ENCODE measurements around the gene CAVIN3.
A peak's percentile ranks its signal among the peaks of the same experiment; 100 is the strongest.
"Not testable (repeated sequence)": the region's sequence is repeated elsewhere in the genome, so short reads cannot be mapped to it uniquely, and the experiment has no call there.

Gene CAVIN3

GRCh38 chr11:6283453-6284023 is 36.8 kb downstream of the CAVIN3 start:
- TF ChIP-seq, protein P1, sequence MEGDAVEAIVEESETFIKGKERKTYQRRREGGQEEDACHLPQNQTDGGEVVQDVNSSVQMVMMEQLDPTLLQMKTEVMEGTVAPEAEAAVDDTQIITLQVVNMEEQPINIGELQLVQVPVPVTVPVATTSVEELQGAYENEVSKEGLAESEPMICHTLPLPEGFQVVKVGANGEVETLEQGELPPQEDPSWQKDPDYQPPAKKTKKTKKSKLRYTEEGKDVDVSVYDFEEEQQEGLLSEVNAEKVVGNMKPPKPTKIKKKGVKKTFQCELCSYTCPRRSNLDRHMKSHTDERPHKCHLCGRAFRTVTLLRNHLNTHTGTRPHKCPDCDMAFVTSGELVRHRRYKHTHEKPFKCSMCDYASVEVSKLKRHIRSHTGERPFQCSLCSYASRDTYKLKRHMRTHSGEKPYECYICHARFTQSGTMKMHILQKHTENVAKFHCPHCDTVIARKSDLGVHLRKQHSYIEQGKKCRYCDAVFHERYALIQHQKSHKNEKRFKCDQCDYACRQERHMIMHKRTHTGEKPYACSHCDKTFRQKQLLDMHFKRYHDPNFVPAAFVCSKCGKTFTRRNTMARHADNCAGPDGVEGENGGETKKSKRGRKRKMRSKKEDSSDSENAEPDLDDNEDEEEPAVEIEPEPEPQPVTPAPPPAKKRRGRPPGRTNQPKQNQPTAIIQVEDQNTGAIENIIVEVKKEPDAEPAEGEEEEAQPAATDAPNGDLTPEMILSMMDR (IDR thresholded peaks at IDR 0.05): no peak
- Mint-ChIP-seq H3K27ac (no peak overlapping the region), H3K4me3 (no peak overlapping the region), H3K27me3 (ENCODE audit: low read depth, poor library complexity) (peaks cover 13% of the 10 kb centered on the region), H3K4me1 (peaks cover 13% of the 10 kb centered on the region), H3K36me3 (ENCODE audit: low read depth) (no peaks in the 10 kb centered on the region), H3K9me3 (no peaks in the 10 kb centered on the region)
- DNase-seq: no peak

DNA sequence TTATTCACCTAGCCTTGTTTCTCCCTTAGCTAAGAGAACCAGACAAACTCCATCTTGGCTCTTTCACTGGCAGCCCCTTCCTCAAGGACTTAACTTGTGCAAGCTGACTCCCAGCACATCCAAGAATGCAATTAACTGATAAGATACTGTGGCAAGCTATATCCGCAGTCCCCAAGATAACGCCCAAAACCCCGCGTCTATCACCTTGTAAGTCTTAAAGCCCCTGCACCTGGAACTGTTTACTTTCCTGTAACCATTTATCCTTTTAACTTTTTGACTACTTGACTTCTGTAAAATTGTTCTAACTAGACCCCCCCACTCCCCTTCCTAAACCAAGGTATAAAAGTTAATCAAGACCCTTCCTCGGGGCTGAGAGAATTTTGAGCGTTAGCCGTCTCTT is 39.5 kb downstream of the CAVIN3 start:
- H3K4me3 Mint-ChIP-seq; H3K36me3 Mint-ChIP-seq (ENCODE audit: low read depth); DNase-seq: not testable (repeated sequence)
- peaks cover 13% of the 10 kb centered on the region for H3K4me1 Mint-ChIP-seq
- H3K27ac Mint-ChIP-seq: peak overlapping the region; percentile 72
- H3K9me3 Mint-ChIP-seq: peaks cover 14% of the 10 kb centered on the region
- H3K27me3 Mint-ChIP-seq (ENCODE audit: low read depth, poor library complexity): peaks cover 13% of the 10 kb centered on the region

GRCh38 chr11:6273188-6273587 is 47.1 kb downstream of the CAVIN3 start:
- peaks cover 21% of the 10 kb centered on the region for H3K9me3 Mint-ChIP-seq
- H3K27me3 Mint-ChIP-seq (ENCODE audit: low read depth, poor library complexity): peaks cover 6% of the 10 kb centered on the region
- DNase-seq: no peak
- TF ChIP-seq, protein P1 (IDR thresholded peaks at IDR 0.05): no peak
- H3K4me3 Mint-ChIP-seq: no peak overlapping the region
- H3K4me1 Mint-ChIP-seq: peaks cover 14% of the 10 kb centered on the region
- no peak overlapping the region for H3K27ac Mint-ChIP-seq
- peaks cover 4% of the 10 kb centered on the region for H3K36me3 Mint-ChIP-seq (ENCODE audit: low read depth)

GRCh38 chr11:6271598-6271997 is 48.7 kb downstream of the CAVIN3 start:
- no peak overlapping the region for H3K27ac Mint-ChIP-seq
- peaks cover 15% of the 10 kb centered on the region for H3K9me3 Mint-ChIP-seq
- no peak overlapping the region for H3K4me3 Mint-ChIP-seq
- no peaks in the 10 kb centered on the region for H3K36me3 Mint-ChIP-seq (ENCODE audit: low read depth)
- peaks cover 6% of the 10 kb centered on the region for H3K27me3 Mint-ChIP-seq (ENCODE audit: low read depth, poor library complexity)
- DNase-seq: no peak
- H3K4me1 Mint-ChIP-seq: peaks cover 14% of the 10 kb centered on the region
- TF ChIP-seq, protein P1 (IDR thresholded peaks at IDR 0.05): no peak

DNA sequence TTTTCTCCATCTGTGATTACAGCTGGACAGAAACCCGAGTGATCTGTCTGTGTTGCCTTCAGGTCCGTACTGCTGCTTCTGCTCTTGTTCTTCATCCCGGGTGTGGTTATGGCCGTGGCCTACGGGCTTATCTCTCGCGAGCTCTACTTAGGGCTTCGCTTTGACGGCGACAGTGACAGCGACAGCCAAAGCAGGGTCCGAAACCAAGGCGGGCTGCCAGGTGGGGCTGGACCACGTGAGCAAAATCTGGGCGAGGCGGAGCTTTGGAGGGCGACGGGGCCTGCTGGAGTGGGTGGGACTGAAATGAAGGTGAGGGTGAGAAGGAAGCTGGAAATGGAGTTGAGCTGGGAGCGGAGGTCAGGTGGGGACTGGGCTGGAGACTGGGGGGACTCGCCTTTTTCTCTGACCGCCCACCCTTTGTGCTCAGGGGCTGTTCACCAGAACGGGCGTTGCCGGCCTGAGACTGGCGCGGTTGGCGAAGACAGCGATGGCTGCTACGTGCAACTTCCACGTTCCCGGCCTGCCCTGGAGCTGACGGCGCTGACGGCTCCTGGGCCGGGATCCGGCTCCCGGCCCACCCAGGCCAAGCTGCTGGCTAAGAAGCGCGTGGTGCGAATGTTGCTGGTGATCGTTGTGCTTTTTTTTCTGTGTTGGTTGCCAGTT is 49.6 kb downstream of the CAVIN3 start:
- peaks cover 6% of the 10 kb centered on the region for H3K9me3 Mint-ChIP-seq
- H3K4me1 Mint-ChIP-seq: peaks cover 14% of the 10 kb centered on the region
- peaks cover 12% of the 10 kb centered on the region for H3K27me3 Mint-ChIP-seq (ENCODE audit: low read depth, poor library complexity)
- TF ChIP-seq, protein P1 (IDR thresholded peaks at IDR 0.05): no peak
- H3K36me3 Mint-ChIP-seq (ENCODE audit: low read depth): no peaks in the 10 kb centered on the region
- no peak overlapping the region for H3K27ac Mint-ChIP-seq
- H3K4me3 Mint-ChIP-seq: no peak overlapping the region
- DNase-seq: no peak

DNA sequence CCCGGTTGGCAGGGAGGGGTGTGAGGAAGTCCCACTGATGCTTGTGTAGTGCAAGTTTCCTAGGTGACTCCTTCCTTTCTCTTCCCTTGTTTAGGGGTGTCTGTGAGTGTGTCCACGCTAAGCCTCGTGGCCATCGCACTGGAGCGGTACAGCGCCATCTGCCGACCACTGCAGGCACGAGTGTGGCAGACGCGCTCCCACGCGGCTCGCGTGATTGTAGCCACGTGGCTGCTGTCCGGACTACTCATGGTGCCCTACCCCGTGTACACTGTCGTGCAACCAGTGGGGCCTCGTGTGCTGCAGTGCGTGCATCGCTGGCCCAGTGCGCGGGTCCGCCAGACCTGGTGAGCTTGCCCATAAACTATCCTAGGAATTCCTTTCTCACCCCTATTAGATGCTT is 50.3 kb downstream of the CAVIN3 start:
- no peak for DNase-seq
- H3K27me3 Mint-ChIP-seq (ENCODE audit: low read depth, poor library complexity): peaks cover 13% of the 10 kb centered on the region
- H3K27ac Mint-ChIP-seq: no peak overlapping the region
- no peaks in the 10 kb centered on the region for H3K36me3 Mint-ChIP-seq (ENCODE audit: low read depth)
- TF ChIP-seq, protein P1 (IDR thresholded peaks at IDR 0.05): no peak
- H3K4me3 Mint-ChIP-seq: no peak overlapping the region
- H3K4me1 Mint-ChIP-seq: peaks cover 14% of the 10 kb centered on the region
- H3K9me3 Mint-ChIP-seq: no peaks in the 10 kb centered on the region

All from nephron progenitor cell (in vitro differentiated cells).